Kidney glomerular epithelial cell (primary cell): ENCODE data around the gene IGFALS.

ENCODE experiments used
- DNase-seq: peaks from one replicate; lab custom pipeline; 2025; lab: John Stamatoyannopoulos, UW

IGFALS gene

GRCh38 chr16:1790261-1790610 lies 3.3 kb downstream of the IGFALS start:
- DNase-seq = no peak

GRCh38 chr16:1789643-1790045 lies 3.9 kb downstream of the IGFALS start:
- DNase-seq = no peak

- no peak for DNase-seq
Observed at GRCh38 chr16:1788708-1789100, 4.8 kb downstream of the IGFALS start.

GRCh38 chr16:1788095-1788707 lies 5.3 kb downstream of the IGFALS start:
- no peak for DNase-seq

GRCh38 chr16:1787322-1788094 lies 6.0 kb downstream of the IGFALS start:
- DNase-seq = no peak

GRCh38 chr16:1787056-1787321 lies 6.5 kb downstream of the IGFALS start:
- no peak for DNase-seq

GRCh38 chr16:1786242-1787055 lies 7.1 kb downstream of the IGFALS start:
- no peak for DNase-seq

- DNase-seq = no peak
Observed at GRCh38 chr16:1785846-1786170, 7.7 kb downstream of the IGFALS start.

GRCh38 chr16:1784977-1785845 lies 8.3 kb downstream of the IGFALS start:
- no peak for DNase-seq

- DNase-seq = peak; percentile 99
Observed at GRCh38 chr16:1782408-1783264, 10.9 kb downstream of the IGFALS start, which contains the start of the genes NUBP2 and SPSB3. Gene NUBP2 (plus strand): TSS chr16:1782960. CDS start chr16:1783021, 61 bp downstream. Gene SPSB3 (minus strand): TSS chr16:1782571. CDS start chr16:1781483, 1,088 bp downstream.

GRCh38 chr16:1781758-1782407 lies 11.6 kb downstream of the IGFALS start:
- no peak for DNase-seq

- no peak for DNase-seq
Observed at GRCh38 chr16:1781254-1781653, 12.3 kb downstream of the IGFALS start.

- no peak for DNase-seq
Observed at GRCh38 chr16:1780677-1781072, 12.8 kb downstream of the IGFALS start.

- DNase-seq = no peak
Observed at GRCh38 chr16:1779741-1780676, 13.5 kb downstream of the IGFALS start.

- DNase-seq = no peak
Observed at GRCh38 chr16:1779234-1779701, 14.2 kb downstream of the IGFALS start.

GRCh38 chr16:1778200-1779179 lies 15.0 kb downstream of the IGFALS start:
- no peak for DNase-seq

GRCh38 chr16:1777375-1778199 lies 15.9 kb downstream of the IGFALS start:
- DNase-seq = no peak
